ENCODE data around the gene ATP10A.

Gene ATP10A

GRCh38 chr15:25731411-25731810, 131.7 kb downstream of the ATP10A start:
- TF ChIP-seq, protein P1, sequence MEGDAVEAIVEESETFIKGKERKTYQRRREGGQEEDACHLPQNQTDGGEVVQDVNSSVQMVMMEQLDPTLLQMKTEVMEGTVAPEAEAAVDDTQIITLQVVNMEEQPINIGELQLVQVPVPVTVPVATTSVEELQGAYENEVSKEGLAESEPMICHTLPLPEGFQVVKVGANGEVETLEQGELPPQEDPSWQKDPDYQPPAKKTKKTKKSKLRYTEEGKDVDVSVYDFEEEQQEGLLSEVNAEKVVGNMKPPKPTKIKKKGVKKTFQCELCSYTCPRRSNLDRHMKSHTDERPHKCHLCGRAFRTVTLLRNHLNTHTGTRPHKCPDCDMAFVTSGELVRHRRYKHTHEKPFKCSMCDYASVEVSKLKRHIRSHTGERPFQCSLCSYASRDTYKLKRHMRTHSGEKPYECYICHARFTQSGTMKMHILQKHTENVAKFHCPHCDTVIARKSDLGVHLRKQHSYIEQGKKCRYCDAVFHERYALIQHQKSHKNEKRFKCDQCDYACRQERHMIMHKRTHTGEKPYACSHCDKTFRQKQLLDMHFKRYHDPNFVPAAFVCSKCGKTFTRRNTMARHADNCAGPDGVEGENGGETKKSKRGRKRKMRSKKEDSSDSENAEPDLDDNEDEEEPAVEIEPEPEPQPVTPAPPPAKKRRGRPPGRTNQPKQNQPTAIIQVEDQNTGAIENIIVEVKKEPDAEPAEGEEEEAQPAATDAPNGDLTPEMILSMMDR (IDR thresholded peaks at IDR 0.05; ENCODE audit: low read depth, low read length), result no peak
- H3K4me3 ChIP-seq (ENCODE audit: low read depth, low read length), result no peak overlapping the region

- no peak overlapping the region for H3K4me3 ChIP-seq (ENCODE audit: low read depth, low read length)
- TF ChIP-seq, protein P1 (IDR thresholded peaks at IDR 0.05; ENCODE audit: low read depth, low read length), result no peak
Observed at GRCh38 chr15:25730918-25731317, 132.2 kb downstream of the ATP10A start.

- no peak overlapping the region for H3K4me3 ChIP-seq (ENCODE audit: low read depth, low read length)
- TF ChIP-seq, protein P1 (IDR thresholded peaks at IDR 0.05; ENCODE audit: low read depth, low read length), result no peak
Observed at GRCh38 chr15:25728816-25729215, 134.3 kb downstream of the ATP10A start.

GRCh38 chr15:25727867-25728600, 135.1 kb downstream of the ATP10A start:
- TF ChIP-seq, protein P1 (IDR thresholded peaks at IDR 0.05; ENCODE audit: low read depth, low read length), result no peak
- H3K4me3 ChIP-seq (ENCODE audit: low read depth, low read length), result no peak overlapping the region

DNA sequence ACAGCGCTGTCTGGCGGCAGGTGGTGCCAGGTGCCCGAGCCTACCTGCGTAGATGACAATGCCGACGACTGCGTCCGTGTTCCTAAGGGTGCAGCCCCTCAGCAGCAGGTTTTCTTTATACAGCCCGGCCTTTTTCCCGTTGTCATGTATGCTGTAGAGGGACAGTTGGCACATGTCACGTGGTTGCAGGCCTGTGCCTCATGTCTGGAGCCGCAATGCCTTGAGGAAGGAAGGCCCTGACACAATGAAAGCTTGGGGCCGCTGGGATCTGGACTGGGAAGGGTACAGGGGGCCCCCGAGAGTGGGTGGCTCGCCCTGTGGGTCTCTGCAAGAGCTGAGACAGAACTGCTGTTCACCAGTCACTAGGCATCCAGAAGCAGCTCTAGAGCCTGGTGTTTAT, 136.0 kb downstream of the ATP10A start:
- no peak overlapping the region for H3K4me3 ChIP-seq (ENCODE audit: low read depth, low read length)
- TF ChIP-seq, protein P1 (IDR thresholded peaks at IDR 0.05; ENCODE audit: low read depth, low read length), result no peak

DNA sequence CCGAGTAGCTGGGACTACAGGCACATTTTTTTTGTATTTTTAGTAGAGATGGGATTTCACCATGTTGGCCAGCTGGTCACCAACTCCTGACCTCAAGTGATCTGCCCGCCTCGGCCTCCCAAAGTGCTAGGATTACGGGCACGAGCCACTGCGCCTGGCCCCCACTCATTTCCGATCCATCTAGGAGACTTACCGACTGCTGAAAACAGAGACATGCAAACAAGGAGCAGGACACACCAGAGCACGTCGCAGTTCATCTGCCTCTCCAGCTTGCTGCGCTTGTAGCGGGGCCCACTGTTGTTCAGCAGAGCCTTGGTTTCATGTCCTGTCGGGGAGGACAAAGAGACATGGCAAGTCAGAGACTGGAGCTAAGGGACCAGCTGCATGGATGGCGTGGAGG, 137.4 kb downstream of the ATP10A start:
- TF ChIP-seq, protein P1 (IDR thresholded peaks at IDR 0.05; ENCODE audit: low read depth, low read length), result no peak
- no peak overlapping the region for H3K4me3 ChIP-seq (ENCODE audit: low read depth, low read length)

GRCh38 chr15:25724899-25725298, 138.2 kb downstream of the ATP10A start:
- no peak overlapping the region for H3K4me3 ChIP-seq (ENCODE audit: low read depth, low read length)
- TF ChIP-seq, protein P1 (IDR thresholded peaks at IDR 0.05; ENCODE audit: low read depth, low read length), result no peak
